Ovary (tissue), 9 donors: ENCODE data around the gene PKD2L1. TPM values are rescaled to one million over a fixed set of nuclear protein-coding genes. Genes with fewer than 3 reads are reported as not detected.

Source experiments
- DNase-seq, 5 donors: peaks; one replicate each; pipeline ENCODE4 v3.0.0-alpha.2; 2019 to 2020
- H3K27ac ChIP-seq, 2 donors: fragments of 200-600 bp; one replicate each; pipeline versions ENCODE4 v1.5.1 to v1.8.0; 2019 to 2022
- H3K27me3 ChIP-seq: fragments of 200-600 bp; one replicate; pipeline ENCODE4 v1.8.0; 2022
- H3K36me3 ChIP-seq: fragments of 200-600 bp; sonication (generic); one replicate; pipeline ENCODE4 v1.5.1; 2019
- H3K4me1 ChIP-seq: one replicate; pipeline ENCODE4 v1.8.1; 2013; ENCODE audit warnings: mild to moderate bottlenecking, moderate library complexity; ENCODE audit not compliant: insufficient read depth
- H3K4me3 ChIP-seq: fragments of 200-600 bp; sonication (generic); one replicate; pipeline ENCODE4 v1.5.1; 2017
- H3K9me3 ChIP-seq, 2 donors: fragments of 200-600 bp in 1 of 2; sonication (generic) in 1 of 2; one replicate each; pipeline versions ENCODE4 v1.5.1 to v1.8.1; 2013 to 2019; ENCODE audit warnings: mild to moderate bottlenecking in 1 of 2, moderate library complexity in 1 of 2
- EP300 ChIP-seq: sonication (generic); formaldehyde crosslinking; IDR thresholded peaks from one replicate; pipeline ENCODE4 v1.6.1; 2017; ENCODE audit warnings: antibody characterized with exemption
- POLR2A ChIP-seq: fragments of 450-650 bp; IDR thresholded peaks from one replicate; pipeline ENCODE4 v1.6.1; 2017; ENCODE audit warnings: antibody characterized with exemption, mild to moderate bottlenecking, moderate library complexity
- WGBS, 3 donors: extraction: QIAGEN DNeasy Blood & Tissue Kit in 1 of 3; methylation state at CpG; one replicate each; pipeline versions ENCODE4 v1.1.5 to v1.1.7; 2013 to 2017; 5-methylcytosine and 5-hydroxymethylcytosine counted together
- intact Hi-C, 4 donors: fragments of 100-400 bp; cut with DNase I; formaldehyde crosslinking; loops; one replicate each; pipeline versions ENCODE4 v1.11.0 to v1.15.1; 2022 to 2023
- polyA plus RNA-seq, 2 donors: library from polyadenylated mRNA; stranded (reverse); fragments of 200-250 nt in 1 of 2; fragments of 350-450 nt in 1 of 2; fragmentation: Illumina TruSeq in 1 of 2; extraction: RNeasy Lipid Tissue Mini Kit (QIAGEN cat#74804) in 1 of 2; gene quantifications; one replicate each; pipeline ENCODE4 v1.2.3, GENCODE V29; 2013 to 2014
- total RNA-seq, 7 donors: library from RNA; depleted of rRNA in 2 of 7; stranded (reverse); fragments of >200 nt in 2 of 7; fragmentation: NEBNext Ultra II Directional in 3 of 7; extraction: Animal tissue kit (Norgen Biotek cat#: 25700) in 3 of 7; gene quantifications; one replicate each; pipeline versions ENCODE4 v1.1.0 to v1.2.4, GENCODE V29; 2016 to 2023
- TF ChIP-seq, protein P1 (sequence below), 3 donors: fragments of 450-650 bp in 2 of 3; fragments of 200-600 bp in 1 of 3; IDR thresholded peaks; one replicate each; pipeline versions ENCODE4 v1.5.1 to v1.8.0; 2016 to 2022; ENCODE audit warnings: antibody characterized with exemption in 3 of 3, mild to moderate bottlenecking in 1 of 3
- donor health status: DM: no; HTN: no; CAD: no; lungs with moderate emphysema.
- donor health status: DM: no; HTN: no; CAD: no.
- donor health status: Bipolar disorder and iron deficiency.
- donor health status: DM: yes; HTN: yes; CAD: no.
- donor health status: DM: no; HTN: no; CAD: no.
- donor health status: DM: yes; HTN: yes; CAD: no.

PKD2L1 gene
- total and polyA plus RNA-seq, 9 donors, result 0.02 to 2.5 (median 2.2) TPM; not detected in 6

DNA sequence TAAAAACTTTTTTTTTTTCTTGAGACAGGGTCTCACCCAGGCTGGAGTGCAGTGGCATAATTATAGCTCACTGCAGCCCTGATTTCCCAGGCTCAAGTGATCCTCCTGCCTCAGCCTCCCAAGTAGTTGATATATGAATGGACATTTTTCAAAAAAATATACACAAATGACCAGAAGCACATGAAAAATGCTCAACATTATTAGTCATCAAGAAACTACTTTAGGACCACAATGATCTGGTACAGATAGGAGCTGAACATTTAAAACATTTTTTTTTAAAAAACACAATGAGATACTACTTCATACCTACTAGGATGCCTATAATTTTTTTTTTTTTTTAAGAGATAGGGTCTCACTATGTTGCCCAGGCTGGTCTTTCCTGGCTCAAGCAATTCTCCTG lies 38.7 kb upstream of the PKD2L1 start:
- Histone ChIP-seq H3K27ac (no peak overlapping the region), H3K36me3 (no peaks in the 10 kb centered on the region), H3K4me3 (no peak overlapping the region), H3K27me3 (no peaks in the 10 kb centered on the region), H3K9me3 (no peaks in the 10 kb centered on the region), H3K4me1 (peaks cover 12% of the 10 kb centered on the region)
- intact Hi-C loops, result no loop called here
- no peak for DNase-seq
- TF ChIP-seq, protein P1, sequence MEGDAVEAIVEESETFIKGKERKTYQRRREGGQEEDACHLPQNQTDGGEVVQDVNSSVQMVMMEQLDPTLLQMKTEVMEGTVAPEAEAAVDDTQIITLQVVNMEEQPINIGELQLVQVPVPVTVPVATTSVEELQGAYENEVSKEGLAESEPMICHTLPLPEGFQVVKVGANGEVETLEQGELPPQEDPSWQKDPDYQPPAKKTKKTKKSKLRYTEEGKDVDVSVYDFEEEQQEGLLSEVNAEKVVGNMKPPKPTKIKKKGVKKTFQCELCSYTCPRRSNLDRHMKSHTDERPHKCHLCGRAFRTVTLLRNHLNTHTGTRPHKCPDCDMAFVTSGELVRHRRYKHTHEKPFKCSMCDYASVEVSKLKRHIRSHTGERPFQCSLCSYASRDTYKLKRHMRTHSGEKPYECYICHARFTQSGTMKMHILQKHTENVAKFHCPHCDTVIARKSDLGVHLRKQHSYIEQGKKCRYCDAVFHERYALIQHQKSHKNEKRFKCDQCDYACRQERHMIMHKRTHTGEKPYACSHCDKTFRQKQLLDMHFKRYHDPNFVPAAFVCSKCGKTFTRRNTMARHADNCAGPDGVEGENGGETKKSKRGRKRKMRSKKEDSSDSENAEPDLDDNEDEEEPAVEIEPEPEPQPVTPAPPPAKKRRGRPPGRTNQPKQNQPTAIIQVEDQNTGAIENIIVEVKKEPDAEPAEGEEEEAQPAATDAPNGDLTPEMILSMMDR (IDR thresholded peaks at IDR 0.05), result no peak
- TF ChIP-seq POLR2A (no peak), EP300 (no peak)

DNA sequence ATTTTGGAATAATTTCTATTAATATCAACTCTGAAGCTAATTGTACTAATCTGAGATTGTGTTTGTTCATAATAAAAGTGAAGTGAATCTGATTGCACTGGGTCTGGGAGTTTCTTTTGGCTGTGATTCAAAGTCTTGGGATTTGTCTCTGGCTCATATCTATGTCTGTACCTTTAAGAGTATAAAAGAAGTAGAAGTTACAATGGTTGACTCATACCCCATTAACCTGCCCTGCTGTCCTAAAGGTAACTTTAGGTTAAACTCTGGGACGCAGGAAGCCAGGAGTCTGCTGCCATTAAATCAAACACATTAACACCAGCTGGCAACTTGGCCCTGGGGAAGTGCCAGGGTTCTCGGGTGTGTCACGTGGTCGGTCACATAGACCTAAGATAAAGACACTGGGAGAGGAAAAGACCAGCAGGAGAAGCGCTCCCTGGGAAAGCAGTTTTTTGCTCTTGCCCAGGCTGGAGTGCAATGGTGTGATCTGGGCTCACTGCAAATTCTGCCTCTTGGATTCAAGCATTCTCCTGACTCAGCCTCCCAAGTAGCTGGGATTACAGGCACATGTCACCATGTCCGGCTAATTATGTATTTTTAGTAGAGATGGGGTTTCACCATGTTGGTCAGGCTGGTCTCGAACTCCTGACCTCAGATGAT lies 34.8 kb upstream of the PKD2L1 start:
- Histone ChIP-seq H3K9me3 (no peaks in the 10 kb centered on the region), H3K27ac (peak overlapping the region in 1 of 2 donors; percentile 52)
- intact Hi-C loops, result no loop called here

DNA sequence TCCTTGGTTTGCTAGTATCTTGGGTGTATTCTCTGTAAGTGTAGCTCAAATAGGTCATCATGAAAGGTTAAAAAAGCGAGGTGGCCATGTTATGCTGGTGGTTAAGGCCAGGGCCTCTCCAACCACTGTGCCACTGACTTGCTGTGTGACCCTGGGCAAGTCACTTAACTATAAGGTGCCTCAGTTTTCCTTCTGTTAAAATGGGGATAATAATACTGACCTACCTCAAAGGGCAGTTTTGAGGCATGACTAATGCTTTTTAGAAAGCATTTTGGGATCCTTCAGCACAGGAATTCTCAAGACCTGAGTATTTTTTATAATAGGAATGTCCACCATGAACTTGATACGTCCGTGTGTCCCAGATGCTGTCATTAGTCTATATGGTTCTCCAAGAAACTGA lies 34.1 kb upstream of the PKD2L1 start:
- TF ChIP-seq POLR2A (no peak), EP300 (no peak)
- TF ChIP-seq, protein P1 (IDR thresholded peaks at IDR 0.05), result no peak
- 81 to 90% (median 86%) methylated on average over 3 of the region's 3 CpGs for WGBS, 3 donors
- H3K36me3 ChIP-seq, result no peaks in the 10 kb centered on the region
- DNase-seq, result no peak
- H3K9me3 ChIP-seq, result no peaks in the 10 kb centered on the region
- peaks cover 13% of the 10 kb centered on the region for H3K4me1 ChIP-seq
- H3K27me3 ChIP-seq, result no peaks in the 10 kb centered on the region
- intact Hi-C loops, result no loop called here
- H3K27ac ChIP-seq, result no peak overlapping the region
- no peak overlapping the region for H3K4me3 ChIP-seq

More for the DNA sequence above, 34.8 kb upstream of the PKD2L1 start:
- H3K4me1 ChIP-seq, result peaks cover 12% of the 10 kb centered on the region
- DNase-seq, result peak; percentile 74 to 87 (median 84)
- H3K4me3 ChIP-seq, result no peak overlapping the region
- H3K36me3 ChIP-seq, result no peaks in the 10 kb centered on the region
- no peak for TF ChIP-seq EP300
- TF ChIP-seq, protein P1 (IDR thresholded peaks at IDR 0.05), result no peak
- TF ChIP-seq POLR2A, result no peak
- 24 to 30% (median 27%) methylated on average over 7 of the region's 7 CpGs for WGBS, 3 donors
- H3K27me3 ChIP-seq, result no peaks in the 10 kb centered on the region

DNA sequence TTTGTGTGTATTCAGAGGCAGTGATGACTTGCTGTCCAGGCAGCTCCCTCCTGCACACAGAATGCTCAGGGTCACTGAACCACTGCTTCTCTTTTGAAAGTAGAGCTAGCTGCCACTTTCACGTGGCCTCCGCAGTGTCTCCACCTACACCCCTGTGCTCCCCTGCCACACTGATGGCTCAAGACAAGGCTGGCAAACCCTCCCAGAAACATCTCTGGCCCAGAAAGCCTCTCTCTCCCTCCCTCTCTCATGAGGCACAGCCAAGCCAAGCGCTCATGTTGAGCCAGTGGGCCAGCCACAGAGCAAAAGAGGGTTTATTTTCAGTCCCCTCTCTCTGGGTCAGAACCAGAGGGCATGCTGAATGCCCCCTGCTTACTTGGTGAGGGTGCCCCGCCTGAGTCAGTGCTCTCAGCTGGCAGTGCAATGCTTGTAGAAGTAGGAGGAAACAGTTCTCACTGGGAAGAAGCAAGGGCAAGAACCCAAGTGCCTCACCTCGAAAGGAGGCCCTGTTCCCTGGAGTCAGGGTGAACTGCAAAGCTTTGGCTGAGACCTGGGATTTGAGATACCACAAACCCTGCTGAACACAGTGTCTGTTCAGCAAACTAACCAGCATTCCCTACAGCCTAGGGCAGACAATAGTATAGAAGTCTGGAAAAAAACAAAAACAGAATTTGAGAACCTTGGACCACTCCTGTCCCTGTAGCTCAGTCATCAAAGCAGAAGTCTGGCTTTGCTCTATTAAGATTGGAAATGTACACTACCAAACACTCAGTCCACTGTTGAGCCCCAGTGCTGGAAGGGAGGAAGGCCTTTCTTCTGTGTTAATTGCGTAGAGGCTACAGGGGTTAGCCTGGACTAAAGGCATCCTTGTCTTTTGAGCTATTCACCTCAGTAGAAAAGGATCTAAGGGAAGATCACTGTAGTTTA lies 32.8 kb upstream of the PKD2L1 start:
- H3K27ac ChIP-seq, result no peak overlapping the region
- no peaks in the 10 kb centered on the region for H3K9me3 ChIP-seq
- H3K27me3 ChIP-seq, result no peaks in the 10 kb centered on the region
- DNase-seq, result no peak
- H3K4me1 ChIP-seq, result peaks cover 15% of the 10 kb centered on the region
- H3K36me3 ChIP-seq, result no peaks in the 10 kb centered on the region
- TF ChIP-seq POLR2A (no peak), EP300 (no peak)
- TF ChIP-seq, protein P1 (IDR thresholded peaks at IDR 0.05), result no peak
- intact Hi-C loops, result no loop called here
- 75 to 79% (median 76%) methylated on average over 6 of the region's 6 CpGs for whole genome bisulfite sequencing, 3 donors
- no peak overlapping the region for H3K4me3 ChIP-seq
